Aorta (tissue), 5 donors: Measurements from ENCODE around the gene GNG3. TPM values are rescaled to one million over a fixed set of nuclear protein-coding genes. Genes with fewer than 3 reads are reported as not detected.
A peak's percentile ranks its signal among the peaks of the same experiment; 100 is the strongest.
"Not testable (repeated sequence)": the region's sequence is repeated elsewhere in the genome, so short reads cannot be mapped to it uniquely, and the experiment has no call there.

Source experiments
- ATAC-seq: fragments of 200-7000 bp; cut with Tn5 transposase; one replicate; pipeline ENCODE4 v1.9.1; 2022; ENCODE audit warnings: moderate library complexity; ENCODE audit not compliant: low FRiP score
- DNase-seq, 2 donors: peaks; one replicate each; pipeline ENCODE4 v3.0.0-alpha.2; 2020
- H3K27ac ChIP-seq, 2 donors: one replicate each; pipeline ENCODE4 v1.5.1; 2013; ENCODE audit warnings: low read length in 2 of 2, mild to moderate bottlenecking in 2 of 2, moderate library complexity in 2 of 2, control low read depth in 1 of 2, inconsistent platforms in 1 of 2, low read depth in 1 of 2
- H3K27me3 ChIP-seq, 2 donors: one replicate each; pipeline ENCODE4 v1.6.1; 2013; ENCODE audit warnings: control low read depth in 1 of 2, low read length in 1 of 2, mild to moderate bottlenecking in 1 of 2, moderate library complexity in 1 of 2; ENCODE audit not compliant: insufficient read depth in 2 of 2, control insufficient read depth in 1 of 2
- H3K36me3 ChIP-seq, 2 donors: one replicate each; pipeline ENCODE4 v1.6.1; 2013; ENCODE audit warnings: control low read depth in 1 of 2, low read length in 1 of 2, mild to moderate bottlenecking in 1 of 2; ENCODE audit not compliant: insufficient read depth in 2 of 2, control insufficient read depth in 1 of 2
- H3K4me1 ChIP-seq, 2 donors: one replicate each; pipeline ENCODE4 v1.6.1; 2013; ENCODE audit warnings: low read length in 2 of 2, control low read depth in 1 of 2, mild to moderate bottlenecking in 1 of 2, moderate library complexity in 1 of 2; ENCODE audit not compliant: insufficient read depth in 2 of 2, control insufficient read depth in 1 of 2
- H3K4me3 ChIP-seq, 2 donors: one replicate each; pipeline ENCODE4 v1.5.1; 2013; ENCODE audit warnings: low read length in 2 of 2, control low read depth in 1 of 2, mild to moderate bottlenecking in 1 of 2
- H3K9me3 ChIP-seq: one replicate; pipeline ENCODE4 v1.6.1; 2013; ENCODE audit warnings: mild to moderate bottlenecking, low read length; ENCODE audit not compliant: control insufficient read depth
- WGBS, 2 donors: extraction: QIAGEN DNeasy Blood & Tissue Kit; methylation state at CpG; one replicate each; pipeline ENCODE4 v1.1.7; 2013; 5-methylcytosine and 5-hydroxymethylcytosine counted together
- intact Hi-C, 2 donors: fragments of 100-400 bp; cut with DNase I; formaldehyde crosslinking; loops; one replicate each; pipeline versions ENCODE4 v1.14.2 to v1.15.0; 2022
- polyA plus RNA-seq, 2 donors: library from polyadenylated mRNA; stranded (reverse); fragments of 200-250 nt; gene quantifications; one replicate each; pipeline ENCODE4 v1.2.3, GENCODE V29; 2013
- total RNA-seq, 2 donors: library from RNA; stranded (reverse); fragmentation: NEBNext Ultra II Directional; extraction: Animal tissue kit (Norgen Biotek cat#: 25700); gene quantifications; one replicate each; pipeline ENCODE4 v1.2.1, GENCODE V29; 2021
- donor health status: healthy with polysubstance abuse.
- donor health status: Bipolar disorder and iron deficiency.
- donor health status: DM: no; HTN: no; CAD: no.
- donor health status: DM: no; HTN: no; CAD: no.
- donor health status: DM: yes; HTN: yes; CAD: no.

Gene GNG3
- total and polyA plus RNA-seq, 4 donors, result 0.33 TPM; not detected in 3

- Histone ChIP-seq H3K4me1 (no peaks in the 10 kb centered on the region), H3K36me3 (peaks cover 0 to 8% of the 10 kb centered on the region in 2 donors), H3K9me3 (no peaks in the 10 kb centered on the region), H3K27me3 (no peaks in the 10 kb centered on the region), H3K27ac (peak within 1 kb of the TSS; percentile 0 to 100), H3K4me3 (peak within 1 kb of the TSS; percentile 54 to 99)
- WGBS, 2 donors, result 0% methylated on average over 29 of the region's 29 CpGs
- intact Hi-C loops, result loop anchor here in 1 of 2 donors (5.0 kb wide), 1 partner anchor 44 kb away; the partner anchor contains the start of gene TAF6L
- peak; percentile 90 to 91 for DNase-seq
- ATAC-seq, result peak; percentile 87
Observed at GRCh38 chr11:62728171-62728988, 20.9 kb downstream of the GNG3 start, which contains the start of gene TTC9C. TSS of gene TTC9C (plus strand) at chr11:62728486. CDS start at chr11:62728849, 363 bp downstream.

GRCh38 chr11:62730076-62730475, 22.6 kb downstream of the GNG3 start:
- intact Hi-C loops, ATAC-seq, H3K4me1 ChIP-seq, H3K4me3 ChIP-seq, H3K36me3 ChIP-seq, H3K27ac ChIP-seq, H3K27me3 ChIP-seq, H3K9me3 ChIP-seq, DNase-seq: not testable (repeated sequence)
- WGBS, 2 donors, result 85 to 87% methylated on average over 14 of the region's 14 CpGs

GRCh38 chr11:62732830-62733229, 25.4 kb downstream of the GNG3 start:
- H3K4me1 ChIP-seq, result no peaks in the 10 kb centered on the region
- DNase-seq (no peak), ATAC-seq (no peak)
- intact Hi-C loops, result no loop called here
- no peak overlapping the region for H3K4me3 ChIP-seq
- no peak overlapping the region for H3K27ac ChIP-seq
- H3K27me3 ChIP-seq, result no peaks in the 10 kb centered on the region
- WGBS, 2 donors, result 74 to 78% methylated on average over 2 of the region's 2 CpGs
- no peaks in the 10 kb centered on the region for H3K9me3 ChIP-seq
- peaks cover 0 to 8% of the 10 kb centered on the region in 2 donors for H3K36me3 ChIP-seq

DNA sequence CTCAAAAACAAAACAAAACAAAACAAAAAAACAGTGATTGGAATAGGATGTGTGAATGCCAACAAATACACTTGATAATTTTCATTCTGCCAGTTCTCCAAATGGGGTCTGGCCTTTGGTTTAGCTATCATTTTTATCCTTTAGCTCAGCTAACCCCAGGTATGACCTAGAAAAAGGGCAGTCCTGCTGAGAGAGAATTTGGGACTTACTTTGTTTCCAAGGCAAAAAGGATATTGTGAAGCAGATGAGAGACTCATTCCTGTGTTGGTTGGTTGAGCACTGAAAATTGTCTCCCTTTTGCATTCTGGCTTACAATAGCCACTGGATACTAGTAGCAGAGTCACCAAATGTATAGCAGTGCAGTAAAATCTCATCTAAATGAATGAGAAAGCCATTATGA, 29.7 kb downstream of the GNG3 start:
- H3K9me3 ChIP-seq, result no peaks in the 10 kb centered on the region
- no peaks in the 10 kb centered on the region for H3K4me1 ChIP-seq
- no peak overlapping the region for H3K4me3 ChIP-seq
- no peak for ATAC-seq
- intact Hi-C loops, result no loop called here
- peaks cover 2 to 8% of the 10 kb centered on the region in 2 donors for H3K36me3 ChIP-seq
- no peaks in the 10 kb centered on the region for H3K27me3 ChIP-seq
- H3K27ac ChIP-seq, result no peak overlapping the region
- DNase-seq, result no peak

DNA sequence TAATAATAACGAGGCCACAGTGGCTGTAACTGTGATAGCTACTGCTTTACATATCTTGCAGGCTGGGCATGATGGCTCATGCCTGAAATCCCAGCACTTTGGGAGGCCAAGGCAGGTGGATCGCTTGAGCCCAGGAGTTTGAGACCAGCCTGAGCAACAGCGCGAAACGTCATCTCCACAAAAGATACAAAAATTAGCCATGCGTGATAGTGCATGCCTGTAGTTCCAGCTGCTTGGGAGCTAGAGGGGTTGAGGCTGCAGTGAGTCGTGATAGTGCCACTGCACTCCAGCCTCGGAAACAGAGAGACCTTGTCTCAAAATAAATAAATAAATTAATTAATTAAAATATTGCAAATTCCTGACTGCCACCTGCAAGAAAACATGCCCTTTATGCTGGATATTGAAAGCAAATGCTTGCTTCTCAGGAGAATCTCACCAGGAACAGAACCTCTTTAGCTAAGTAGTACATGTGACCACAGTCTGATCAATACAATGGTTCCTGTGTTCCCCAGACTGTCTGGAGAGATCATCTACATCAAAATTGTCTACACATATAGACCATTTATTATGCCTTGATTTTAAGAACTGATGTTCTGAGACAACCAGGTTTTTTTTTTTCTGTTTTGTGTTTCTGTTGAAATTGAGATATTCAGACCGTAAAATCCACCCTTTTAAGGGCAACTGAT, 40.1 kb downstream of the GNG3 start:
- no peaks in the 10 kb centered on the region for H3K36me3 ChIP-seq
- ATAC-seq (no peak), DNase-seq (peak in 1 of 2 donors; percentile 14)
- WGBS, 2 donors, result 74 to 82% methylated on average over 9 of the region's 9 CpGs
- no peak overlapping the region for H3K27ac ChIP-seq
- intact Hi-C loops, result no loop called here
- no peaks in the 10 kb centered on the region for H3K9me3 ChIP-seq
- no peaks in the 10 kb centered on the region for H3K4me1 ChIP-seq
- no peaks in the 10 kb centered on the region for H3K27me3 ChIP-seq
- no peak overlapping the region for H3K4me3 ChIP-seq

DNA sequence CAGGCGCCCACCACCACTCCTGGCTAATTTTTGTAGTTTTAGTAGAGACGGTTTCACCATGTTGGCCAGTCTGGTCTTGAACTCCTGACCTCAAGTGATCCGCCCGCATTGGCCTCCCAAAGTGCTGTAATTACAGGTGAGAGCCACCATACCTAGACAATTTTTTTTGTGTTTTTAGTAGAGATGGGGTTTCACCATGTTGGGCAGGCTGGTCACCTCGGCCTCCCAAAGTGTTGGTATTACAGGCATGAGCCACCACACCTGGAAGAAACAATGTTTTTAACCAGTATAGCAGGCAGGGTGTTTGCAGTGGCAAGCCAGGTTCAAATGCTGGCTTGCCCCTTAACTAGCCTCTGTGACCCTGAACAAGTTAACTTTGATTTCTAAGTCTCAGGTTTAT, 42.5 kb downstream of the GNG3 start:
- H3K9me3 ChIP-seq, ATAC-seq, H3K36me3 ChIP-seq, H3K4me1 ChIP-seq, intact Hi-C loops, H3K27me3 ChIP-seq, H3K27ac ChIP-seq, H3K4me3 ChIP-seq: not testable (repeated sequence)
- WGBS, 2 donors, result 92 to 94% methylated on average over 5 of the region's 5 CpGs
- DNase-seq, result peak in 1 of 2 donors; percentile 23

GRCh38 chr11:62752177-62752785, 44.8 kb downstream of the GNG3 start:
- Histone ChIP-seq H3K36me3 (no peaks in the 10 kb centered on the region), H3K4me3 (no peak overlapping the region), H3K27me3 (no peaks in the 10 kb centered on the region), H3K4me1 (no peaks in the 10 kb centered on the region), H3K27ac (no peak overlapping the region), H3K9me3 (no peaks in the 10 kb centered on the region)
- no peak for ATAC-seq
- peak in 1 of 2 donors; percentile 62 for DNase-seq
- 96 to 98% methylated on average over 14 of the region's 14 CpGs for WGBS, 2 donors
- intact Hi-C loops, result no loop called here

DNA sequence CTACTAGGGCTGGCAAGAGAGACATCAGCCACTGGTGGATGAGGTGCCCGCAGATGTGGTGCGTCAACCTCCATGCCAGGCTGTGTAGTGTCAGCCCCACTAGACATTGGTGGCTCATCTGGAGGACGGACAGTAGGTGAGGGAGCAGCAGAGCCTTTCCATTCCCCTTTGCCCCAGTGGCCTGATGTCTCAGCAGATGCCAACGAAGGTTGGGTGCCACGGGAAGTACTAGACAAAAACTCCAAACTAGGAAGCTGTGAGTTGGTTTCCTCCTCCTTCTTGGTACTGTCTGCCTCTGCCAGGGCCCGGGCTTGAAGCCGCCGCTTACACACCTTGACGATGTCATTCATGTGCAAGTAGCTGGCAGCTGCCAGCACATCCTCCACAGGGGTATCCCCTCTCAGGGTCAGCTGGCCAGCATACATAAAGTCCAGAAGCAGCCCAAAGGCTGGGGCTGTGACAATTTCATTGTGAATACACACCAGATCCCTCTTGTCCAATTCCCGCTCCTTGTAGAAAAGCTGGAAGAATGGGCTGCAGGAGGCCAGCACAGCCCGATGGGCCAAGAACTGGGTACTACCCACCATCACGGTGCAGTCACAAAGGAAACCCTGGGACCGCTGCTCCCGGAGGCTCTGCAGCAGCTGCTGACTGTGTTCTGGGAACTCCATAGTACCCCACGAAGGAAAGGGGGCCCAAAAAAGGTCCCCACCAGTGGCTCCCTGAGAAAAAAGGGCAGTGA, 45.7 kb downstream of the GNG3 start:
- ATAC-seq, result no peak
- peak overlapping the region in 1 of 2 donors; percentile 13 for H3K27ac ChIP-seq
- no peaks in the 10 kb centered on the region for H3K36me3 ChIP-seq
- H3K4me1 ChIP-seq, result no peaks in the 10 kb centered on the region
- 88% methylated on average over 15 of the region's 15 CpGs for WGBS, 2 donors
- peak in 1 of 2 donors; percentile 72 for DNase-seq
- no peaks in the 10 kb centered on the region for H3K27me3 ChIP-seq
- intact Hi-C loops, result no loop called here
- H3K9me3 ChIP-seq, result no peaks in the 10 kb centered on the region
- H3K4me3 ChIP-seq, result peak overlapping the region in 1 of 2 donors; percentile 23
